Spleen (tissue), 11 donors: ENCODE measurements around the gene KRTAP5-11. TPM values are rescaled to one million over a fixed set of nuclear protein-coding genes. Genes with fewer than 3 reads are reported as not detected.

Experiments used
- DNase-seq: peaks from one replicate; pipeline ENCODE4 v3.0.0-alpha.2; 2020
- H3K27ac ChIP-seq, 8 donors: fragments of 200-600 bp; sonication (generic) in 7 of 8; 1 replicate in 4 of 8; 2 replicates in 4 of 8; pipeline versions ENCODE4 v1.5.0 to v1.8.0; 2016 to 2021; ENCODE audit warnings: inconsistent platforms in 4 of 8, mild to moderate bottlenecking in 4 of 8, moderate library complexity in 1 of 8
- H3K27me3 ChIP-seq, 7 donors: fragments of 200-600 bp; sonication (generic) in 6 of 7; replicated peaks in 1 of 7; 1 replicate in 4 of 7; 2 replicates in 3 of 7; pipeline versions ENCODE4 v1.5.0 to v1.8.0; 2016 to 2021; ENCODE audit warnings: inconsistent platforms in 3 of 7, mild to moderate bottlenecking in 1 of 7
- H3K36me3 ChIP-seq, 6 donors: fragments of 200-600 bp; sonication (generic) in 5 of 6; 1 replicate in 4 of 6; 2 replicates in 2 of 6; pipeline versions ENCODE4 v1.5.0 to v1.8.0; 2016 to 2021; ENCODE audit warnings: inconsistent platforms in 2 of 6
- H3K4me1 ChIP-seq, 6 donors: fragments of 200-600 bp; sonication (generic) in 5 of 6; 1 replicate in 3 of 6; 2 replicates in 3 of 6; pipeline versions ENCODE4 v1.5.0 to v1.8.0; 2016 to 2021; ENCODE audit warnings: inconsistent platforms in 3 of 6
- H3K4me3 ChIP-seq, 8 donors: fragments of 200-600 bp; sonication (generic) in 7 of 8; 1 replicate in 4 of 8; 2 replicates in 4 of 8; pipeline versions ENCODE4 v1.5.0 to v1.8.0; 2016 to 2021; ENCODE audit warnings: inconsistent platforms in 4 of 8, mild to moderate bottlenecking in 4 of 8, moderate library complexity in 2 of 8
- H3K9me3 ChIP-seq, 8 donors: fragments of 200-600 bp; sonication (generic) in 7 of 8; 1 replicate in 4 of 8; 2 replicates in 4 of 8; pipeline versions ENCODE4 v1.5.0 to v1.8.0; 2016 to 2021; ENCODE audit warnings: inconsistent platforms in 4 of 8
- CTCF ChIP-seq, 11 experiments: fragments of 200-600 bp in 7 of 11; fragments of 450-650 bp in 4 of 11; sonication (generic) in 4 of 11; IDR thresholded peaks in 8 of 11; conservative IDR thresholded peaks in 3 of 11; 1 replicate in 7 of 11; 2 replicates in 4 of 11; pipeline versions ENCODE4 v1.4.0 to v1.8.0; 2016 to 2021; ENCODE audit warnings: antibody characterized with exemption in 11 of 11, inconsistent platforms in 4 of 11, mild to moderate bottlenecking in 1 of 11
- POLR2A ChIP-seq, 3 donors: fragments of 450-650 bp; IDR thresholded peaks; one replicate each; pipeline ENCODE4 v1.5.1; 2017; ENCODE audit warnings: antibody characterized with exemption in 3 of 3, mild to moderate bottlenecking in 1 of 3
- POLR2AphosphoS5 ChIP-seq, 3 donors: sonication (generic); formaldehyde crosslinking; IDR thresholded peaks; one replicate each; pipeline ENCODE4 v1.5.1; 2017; ENCODE audit warnings: antibody characterized with exemption in 3 of 3
- WGBS, 5 donors: extraction: QIAGEN DNeasy Blood & Tissue Kit in 3 of 5; methylation state at CpG; one replicate each; pipeline versions ENCODE4 v1.1.5 to v1.1.7; 2013 to 2018; 5-methylcytosine and 5-hydroxymethylcytosine counted together
- intact Hi-C: fragments of 100-400 bp; cut with DNase I; formaldehyde crosslinking; loops from one replicate; pipeline ENCODE4 v1.15.0; 2023; ENCODE audit warnings: low total_unique reads
- polyA plus RNA-seq, 3 donors: library from polyadenylated mRNA; stranded (reverse); fragments of 200-250 nt; gene quantifications; one replicate each; pipeline ENCODE4 v1.2.1, GENCODE V29; 2013
- total RNA-seq, 7 donors: library from RNA; depleted of rRNA in 3 of 7; stranded (reverse); fragments of >200 nt in 3 of 7; fragmentation: NEBNext Ultra II Directional in 4 of 7; extraction: Animal tissue kit (Norgen Biotek cat#: 25700) in 4 of 7; gene quantifications; one replicate each; pipeline versions ENCODE4 v1.1.0 to v1.2.1, GENCODE V29; 2016 to 2021
- donor health status: healthy with polysubstance abuse.
- donor health status: DM: no; HTN: no; CAD: no; lungs with moderate emphysema.
- donor health status: DM: no; HTN: no; CAD: no.
- donor health status: Bipolar disorder and iron deficiency.
- donor health status: healthy.
- donor health status: DM: no; HTN: no; CAD: no.
- donor health status: DM: yes; HTN: yes; CAD: no.

Gene KRTAP5-11
- total and polyA plus RNA-seq, 10 donors = not detected

- H3K4me1 ChIP-seq = no peaks in the 10 kb centered on the region
- intact Hi-C loops = no loop called here
- no peak for DNase-seq
These were observed 25.4 kb downstream of the KRTAP5-11 start for GRCh38 chr11:71557257-71557656.

DNA sequence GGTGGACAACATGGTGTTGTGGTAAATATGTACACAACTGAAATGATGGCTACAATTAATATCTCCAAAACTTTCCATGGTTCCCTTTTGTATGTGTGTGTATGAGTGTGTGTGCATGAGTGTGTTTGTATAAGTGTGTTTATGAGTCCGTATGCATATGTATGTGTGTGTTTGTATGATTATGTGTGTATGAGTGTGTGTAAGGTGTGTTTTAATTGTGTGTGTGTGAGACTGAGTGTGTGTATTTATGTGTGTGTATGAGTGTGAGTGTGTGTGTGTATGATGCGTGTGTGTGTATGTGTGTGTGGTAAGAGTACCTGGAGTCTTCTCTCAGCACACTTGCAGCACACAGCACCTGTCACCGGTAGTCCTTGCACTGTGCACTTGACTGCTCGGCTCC lies 26.7 kb downstream of the KRTAP5-11 start:
- H3K4me3 ChIP-seq = no peak overlapping the region
- no peaks in the 10 kb centered on the region for H3K9me3 ChIP-seq
- DNase-seq = no peak
- WGBS, 5 donors = 76 to 93% (median 85%) methylated on average over 4 of the region's 4 CpGs
- peaks cover 0 to 9% (median 0%) of the 10 kb centered on the region in 7 donors for H3K27me3 ChIP-seq
- no peak overlapping the region for H3K27ac ChIP-seq
- no peaks in the 10 kb centered on the region for H3K4me1 ChIP-seq
- TF ChIP-seq POLR2AphosphoS5 (IDR thresholded peaks at IDR 0.05) (no peak), POLR2A (IDR thresholded peaks at IDR 0.05) (no peak), CTCF (IDR thresholded peaks at IDR 0.05 in 8 of 11, conservative IDR thresholded peaks at IDR 0.05 in 3 of 11) (no peak)
- intact Hi-C loops = no loop called here
- no peaks in the 10 kb centered on the region for H3K36me3 ChIP-seq

More at GRCh38 chr11:71557257-71557656, 25.4 kb downstream of the KRTAP5-11 start:
- H3K36me3 ChIP-seq = no peaks in the 10 kb centered on the region
- no peak overlapping the region for H3K27ac ChIP-seq
- no peak overlapping the region for H3K4me3 ChIP-seq
- H3K9me3 ChIP-seq = no peaks in the 10 kb centered on the region
- no peak for TF ChIP-seq CTCF (IDR thresholded peaks at IDR 0.05 in 8 of 11, conservative IDR thresholded peaks at IDR 0.05 in 3 of 11)
- no peak for TF ChIP-seq POLR2AphosphoS5 (IDR thresholded peaks at IDR 0.05)
- no peak for TF ChIP-seq POLR2A (IDR thresholded peaks at IDR 0.05)
- peaks cover 0 to 9% (median 0%) of the 10 kb centered on the region in 7 donors for H3K27me3 ChIP-seq

DNA sequence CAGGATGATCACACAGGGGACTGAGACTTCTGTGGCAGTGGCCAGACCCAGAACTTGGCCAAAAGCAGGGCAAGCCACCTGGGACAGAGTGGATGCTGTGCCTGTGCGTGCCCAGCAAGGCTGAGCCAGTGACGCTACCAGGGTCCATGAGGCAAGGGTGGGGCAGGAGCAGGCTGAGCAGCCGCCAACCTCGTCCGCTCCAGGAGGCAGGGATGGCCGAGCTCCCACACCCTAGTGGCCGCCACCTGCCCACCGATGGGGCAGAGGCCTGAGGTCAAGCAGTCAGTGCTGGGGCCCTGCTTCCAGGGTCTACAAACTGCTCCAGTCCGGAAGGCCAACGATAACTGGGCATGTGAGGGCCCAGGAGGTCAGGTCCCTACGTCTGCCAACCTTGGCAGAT lies 27.2 kb downstream of the KRTAP5-11 start:
- 89 to 96% (median 92%) methylated on average over 6 to 11 of the region's 11 CpGs for WGBS, 5 donors
- TF ChIP-seq POLR2A (IDR thresholded peaks at IDR 0.05) (no peak), CTCF (IDR thresholded peaks at IDR 0.05 in 8 of 11, conservative IDR thresholded peaks at IDR 0.05 in 3 of 11) (no peak), POLR2AphosphoS5 (IDR thresholded peaks at IDR 0.05) (no peak)
- Histone ChIP-seq H3K4me3 (no peak overlapping the region), H3K36me3 (no peaks in the 10 kb centered on the region), H3K4me1 (no peaks in the 10 kb centered on the region), H3K27me3 (peaks cover 0 to 9% (median 0%) of the 10 kb centered on the region in 7 donors), H3K27ac (no peak overlapping the region), H3K9me3 (no peaks in the 10 kb centered on the region)
- intact Hi-C loops = no loop called here
- DNase-seq = no peak

DNA sequence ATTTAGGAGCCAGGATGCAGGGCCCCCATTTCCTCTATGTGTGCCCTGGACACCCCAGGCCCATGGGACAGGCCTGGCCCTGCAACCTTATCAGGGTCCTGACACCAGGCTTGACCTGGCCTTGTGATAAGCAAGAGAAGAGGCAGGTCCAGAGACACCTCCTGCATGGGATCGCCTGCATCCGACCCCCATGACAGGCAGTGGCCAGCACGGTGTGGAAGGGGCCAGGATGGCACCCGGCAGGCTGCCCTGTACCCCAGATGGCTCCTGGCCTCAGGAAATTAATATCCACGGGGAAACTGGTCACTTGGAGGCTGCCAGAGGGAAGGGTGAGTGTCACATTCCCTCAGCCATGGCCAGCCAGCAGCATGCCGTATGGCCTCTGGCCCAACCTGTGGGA lies 27.7 kb downstream of the KRTAP5-11 start:
- DNase-seq = no peak
- Histone ChIP-seq H3K36me3 (no peaks in the 10 kb centered on the region), H3K4me1 (no peaks in the 10 kb centered on the region), H3K9me3 (no peaks in the 10 kb centered on the region), H3K27me3 (peaks cover 0 to 9% (median 0%) of the 10 kb centered on the region in 7 donors), H3K4me3 (no peak overlapping the region), H3K27ac (no peak overlapping the region)
- intact Hi-C loops = no loop called here
- 79 to 92% (median 90%) methylated on average over 5 to 6 of the region's 6 CpGs for WGBS, 5 donors
- no peak for TF ChIP-seq CTCF (IDR thresholded peaks at IDR 0.05 in 8 of 11, conservative IDR thresholded peaks at IDR 0.05 in 3 of 11)
- TF ChIP-seq POLR2A (IDR thresholded peaks at IDR 0.05) = no peak
- TF ChIP-seq POLR2AphosphoS5 (IDR thresholded peaks at IDR 0.05) = no peak
